IPS DF 6.9 (cell line): ENCODE results near the gene DNAH14.

Experiments
- DNase-seq: peaks from one replicate; pipeline ENCODE4 v3.0.0-alpha.2; 2013; ENCODE audit warnings: low read depth, low spot score
- H3K27ac ChIP-seq: one replicate; pipeline ENCODE4 v1.5.1; 2013; ENCODE audit warnings: low read length, control low read depth
- H3K27me3 ChIP-seq: 2 replicates; pipeline ENCODE4 v1.6.1; 2013; ENCODE audit warnings: mild to moderate bottlenecking, low read length; ENCODE audit not compliant: control insufficient read depth, insufficient read depth
- H3K36me3 ChIP-seq: 2 replicates; pipeline ENCODE4 v1.6.1; 2013; ENCODE audit warnings: low read length; ENCODE audit not compliant: control insufficient read depth, insufficient read depth
- H3K4me1 ChIP-seq: 2 replicates; pipeline ENCODE4 v1.6.1; 2013; ENCODE audit warnings: low read length; ENCODE audit not compliant: control insufficient read depth, insufficient read depth
- H3K4me3 ChIP-seq: 2 replicates; pipeline ENCODE4 v1.5.1; 2013; ENCODE audit warnings: mild to moderate bottlenecking, low read length
- H3K9me3 ChIP-seq: 2 replicates; pipeline ENCODE4 v1.6.1; 2013; ENCODE audit warnings: low read length, inconsistent platforms; ENCODE audit not compliant: control insufficient read depth, insufficient read depth
- WGBS: extraction: QIAGEN DNeasy Blood & Tissue Kit; methylation state at CpG from one replicate; pipeline ENCODE4 v1.1.7; 2013; ENCODE audit warnings: mixed read lengths, missing lambda C conversion rate; ENCODE audit not compliant: insufficient read length, insufficient coverage; 5-methylcytosine and 5-hydroxymethylcytosine counted together

Gene DNAH14

GRCh38 chr1:225049594-225049993 is 120.1 kb downstream of the DNAH14 start:
- Histone ChIP-seq H3K27me3 (no peaks in the 10 kb centered on the region), H3K9me3 (no peaks in the 10 kb centered on the region), H3K36me3 (no peaks in the 10 kb centered on the region; the same call in 1 of the 2 replicates), H3K27ac (no peak overlapping the region), H3K4me3 (no peak overlapping the region), H3K4me1 (no peaks in the 10 kb centered on the region)
- no peak for DNase-seq
- no CpG with 5 or more reads among the region's 2 CpGs for WGBS

- H3K27me3 ChIP-seq, result no peaks in the 10 kb centered on the region
- H3K9me3 ChIP-seq, result no peaks in the 10 kb centered on the region; the same call in 1 of the 2 replicates
- no peaks in the 10 kb centered on the region for H3K4me1 ChIP-seq
- H3K4me3 ChIP-seq, result no peak overlapping the region
- H3K27ac ChIP-seq, result no peak overlapping the region
- DNase-seq, result no peak
- WGBS, result no CpG with 5 or more reads among the region's 2 CpGs
- H3K36me3 ChIP-seq, result no peaks in the 10 kb centered on the region
Measured at GRCh38 chr1:225063722-225064121, 134.2 kb downstream of the DNAH14 start.

- H3K27ac ChIP-seq, result no peak overlapping the region
- H3K36me3 ChIP-seq, result no peaks in the 10 kb centered on the region
- no CpG with 5 or more reads among the region's 2 CpGs for WGBS
- DNase-seq, result no peak
- H3K4me3 ChIP-seq, result no peak overlapping the region
- no peaks in the 10 kb centered on the region for H3K27me3 ChIP-seq
- no peaks in the 10 kb centered on the region for H3K9me3 ChIP-seq
- no peaks in the 10 kb centered on the region; the same call in 1 of the 2 replicates for H3K4me1 ChIP-seq
Measured at GRCh38 chr1:225070972-225071371, 141.5 kb downstream of the DNAH14 start.

DNA sequence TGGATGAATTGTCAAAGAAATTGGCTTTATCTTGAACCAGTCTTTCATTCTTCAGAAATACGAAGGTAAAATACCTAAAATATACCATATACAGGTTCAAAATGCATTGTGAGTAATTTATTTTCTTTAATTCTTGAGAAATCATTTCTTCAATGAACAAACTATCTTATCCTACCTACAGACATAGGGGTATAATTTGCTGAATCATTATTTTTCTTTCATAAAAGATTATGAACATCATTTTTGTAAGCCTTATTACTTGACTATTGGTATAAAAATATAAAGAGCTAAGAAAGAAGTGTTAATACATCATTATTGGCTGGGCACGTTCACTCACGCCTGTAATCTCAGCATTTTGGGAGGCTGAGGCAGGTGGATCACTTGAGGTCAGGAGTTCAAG is 167.7 kb downstream of the DNAH14 start:
- H3K4me3 ChIP-seq, result no peak overlapping the region
- WGBS, result no CpG with 5 or more reads among the region's 3 CpGs

GRCh38 chr1:225111000-225111399 is 181.5 kb downstream of the DNAH14 start:
- no peak for DNase-seq
- no peak overlapping the region for H3K4me3 ChIP-seq

More for the DNA sequence above, 167.7 kb downstream of the DNAH14 start:
- H3K27ac ChIP-seq, result no peak overlapping the region
- H3K9me3 ChIP-seq, result no peaks in the 10 kb centered on the region
- H3K36me3 ChIP-seq, result no peaks in the 10 kb centered on the region
- H3K27me3 ChIP-seq, result no peaks in the 10 kb centered on the region
- no peak for DNase-seq
- no peaks in the 10 kb centered on the region for H3K4me1 ChIP-seq

GRCh38 chr1:225113265-225113664 is 183.8 kb downstream of the DNAH14 start:
- WGBS, result no CpG with 5 or more reads among the region's 1 CpG
- Histone ChIP-seq H3K4me1 (no peaks in the 10 kb centered on the region), H3K4me3 (no peak overlapping the region), H3K27ac (no peak overlapping the region), H3K27me3 (no peaks in the 10 kb centered on the region), H3K36me3 (no peaks in the 10 kb centered on the region), H3K9me3 (no peaks in the 10 kb centered on the region)
- no peak for DNase-seq

More at GRCh38 chr1:225111000-225111399, 181.5 kb downstream of the DNAH14 start:
- Histone ChIP-seq H3K4me1 (no peaks in the 10 kb centered on the region), H3K9me3 (no peaks in the 10 kb centered on the region), H3K27ac (no peak overlapping the region), H3K36me3 (no peaks in the 10 kb centered on the region), H3K27me3 (no peaks in the 10 kb centered on the region)

- Histone ChIP-seq H3K27me3 (no peaks in the 10 kb centered on the region), H3K4me1 (no peaks in the 10 kb centered on the region), H3K27ac (no peak overlapping the region), H3K9me3 (no peaks in the 10 kb centered on the region), H3K36me3 (no peaks in the 10 kb centered on the region), H3K4me3 (no peak overlapping the region)
- no CpG with 5 or more reads among the region's 1 CpG for WGBS
- no peak for DNase-seq
Measured at GRCh38 chr1:225114354-225114990, 185.0 kb downstream of the DNAH14 start.

DNA sequence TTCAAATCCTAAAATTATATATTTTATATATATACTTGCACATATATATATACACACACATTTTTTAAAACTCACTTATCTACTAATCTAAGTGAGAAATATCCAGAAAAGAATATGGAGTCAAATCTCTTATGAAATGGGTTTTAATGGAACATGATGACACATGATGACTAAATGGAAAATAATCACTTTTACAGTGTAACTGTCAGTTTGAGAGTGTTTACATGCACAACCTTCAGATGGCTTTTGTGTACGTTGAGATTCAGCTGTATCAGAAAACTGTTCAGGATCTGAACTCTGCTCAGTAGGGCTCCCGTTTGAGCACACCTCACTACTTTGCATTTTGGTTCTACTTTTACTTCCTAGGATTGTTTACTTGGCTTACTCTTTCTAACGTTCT is 189.8 kb downstream of the DNAH14 start:
- Histone ChIP-seq H3K27me3 (no peaks in the 10 kb centered on the region), H3K4me1 (no peaks in the 10 kb centered on the region), H3K36me3 (no peaks in the 10 kb centered on the region), H3K4me3 (no peak overlapping the region), H3K27ac (no peak overlapping the region), H3K9me3 (no peaks in the 10 kb centered on the region)
- no CpG with 5 or more reads among the region's 3 CpGs for WGBS
- no peak for DNase-seq

DNA sequence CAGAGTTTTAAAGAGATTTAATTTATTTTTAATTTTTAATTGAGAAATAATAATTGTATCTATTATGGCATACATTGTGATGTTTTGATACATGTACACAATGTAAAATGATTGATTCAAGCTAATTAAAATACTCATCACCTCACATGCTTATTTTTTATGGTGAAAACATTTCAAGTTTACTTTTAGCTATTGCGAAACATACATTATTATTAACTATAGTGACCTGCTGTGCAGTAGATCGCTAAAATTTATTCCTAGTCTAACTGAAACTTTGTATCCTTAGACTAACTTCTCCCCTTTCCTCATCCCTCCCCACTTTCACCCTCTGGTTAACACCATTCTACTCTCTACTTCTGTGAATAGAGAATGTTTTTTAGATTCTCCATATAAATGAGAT is 191.6 kb downstream of the DNAH14 start:
- Histone ChIP-seq H3K9me3 (no peaks in the 10 kb centered on the region), H3K36me3 (no peaks in the 10 kb centered on the region), H3K4me1 (no peaks in the 10 kb centered on the region), H3K4me3 (no peak overlapping the region), H3K27me3 (no peaks in the 10 kb centered on the region), H3K27ac (no peak overlapping the region)
- WGBS, result no CpG with 5 or more reads among the region's 2 CpGs
- no peak for DNase-seq

- no CpG with 5 or more reads among the region's 1 CpG for WGBS
- no peak for DNase-seq
- H3K27ac ChIP-seq, result no peak overlapping the region
- H3K27me3 ChIP-seq, result no peaks in the 10 kb centered on the region
- no peak overlapping the region for H3K4me3 ChIP-seq
- no peaks in the 10 kb centered on the region for H3K9me3 ChIP-seq
- no peaks in the 10 kb centered on the region for H3K36me3 ChIP-seq
- no peaks in the 10 kb centered on the region for H3K4me1 ChIP-seq
Measured at GRCh38 chr1:225131869-225132268, 202.4 kb downstream of the DNAH14 start.

DNA sequence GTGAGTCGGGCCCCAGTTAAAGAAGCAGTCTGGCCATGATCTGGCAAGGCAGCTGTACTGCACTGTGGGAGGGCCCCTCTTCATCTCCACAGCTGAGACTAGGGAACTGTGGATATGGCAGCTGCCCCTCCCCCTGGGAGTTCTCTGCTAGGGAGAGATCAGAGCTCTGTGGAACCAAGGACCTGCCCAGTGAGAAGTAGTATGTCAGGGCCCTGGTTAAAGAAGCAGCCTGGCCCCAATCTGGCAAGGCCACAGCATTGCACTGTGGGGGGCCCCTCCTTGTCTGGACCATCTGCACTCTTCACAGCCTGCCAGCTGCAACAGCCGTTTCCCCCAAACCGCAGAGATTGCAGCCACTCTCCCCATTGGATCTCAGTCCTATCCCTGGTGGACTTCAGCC is 208.5 kb downstream of the DNAH14 start:
- Histone ChIP-seq H3K36me3 (no peaks in the 10 kb centered on the region), H3K27me3 (no peaks in the 10 kb centered on the region), H3K9me3 (no peaks in the 10 kb centered on the region), H3K4me3 (no peak overlapping the region), H3K27ac (no peak overlapping the region), H3K4me1 (no peaks in the 10 kb centered on the region)
- DNase-seq, result no peak
- no CpG with 5 or more reads among the region's 3 CpGs for WGBS
